T47D (cell line): ENCODE results near the gene GLIS1.
"Not testable (repeated sequence)": the region's sequence is repeated elsewhere in the genome, so short reads cannot be mapped to it uniquely, and the experiment has no call there.

ENCODE experiments used
- DNase-seq, 2 experiments: peaks; one replicate each; pipeline versions ENCODE4 v3.0.0 to v3.0.0-alpha.2; 2011 to 2012; ENCODE audit warnings: low read depth in 1 of 2, low spot score in 1 of 2
- JUND ChIP-seq: IDR thresholded peaks from 2 replicates; pipeline ENCODE4 v1.6.1; 2012; ENCODE audit warnings: low read depth
- in situ Hi-C: cut with HindIII; loops from 2 replicates; pipeline ENCODE4 v1.10.0; 2016; ENCODE audit warnings: low sequenced_read_pairs, low pct_unique_long_range_greater_than_20kb

Gene GLIS1

GRCh38 chr1:53563611-53564010 is 175.4 kb downstream of the GLIS1 start:
- no peak for TF ChIP-seq JUND
- DNase-seq = no peak
- in situ Hi-C loops = no loop called here

GRCh38 chr1:53562981-53563379 is 176.0 kb downstream of the GLIS1 start:
- no peak for TF ChIP-seq JUND
- in situ Hi-C loops = no loop called here
- DNase-seq = no peak

- no peak for DNase-seq
- in situ Hi-C loops = no loop called here
Measured at GRCh38 chr1:53562291-53562980, 176.5 kb downstream of the GLIS1 start.

GRCh38 chr1:53561503-53562105 is 177.4 kb downstream of the GLIS1 start:
- TF ChIP-seq JUND = no peak
- in situ Hi-C loops = no loop called here
- no peak for DNase-seq

More at GRCh38 chr1:53562291-53562980, 176.5 kb downstream of the GLIS1 start:
- TF ChIP-seq JUND = no peak

GRCh38 chr1:53560581-53561502 is 178.1 kb downstream of the GLIS1 start:
- no peak for TF ChIP-seq JUND
- DNase-seq = no peak
- in situ Hi-C loops = no loop called here

- in situ Hi-C loops = no loop called here
- no peak for DNase-seq
- TF ChIP-seq JUND = no peak
Measured at GRCh38 chr1:53559854-53560580, 178.9 kb downstream of the GLIS1 start.

GRCh38 chr1:53559391-53559815 is 179.6 kb downstream of the GLIS1 start:
- in situ Hi-C loops = no loop called here
- DNase-seq = no peak
- TF ChIP-seq JUND = no peak

- in situ Hi-C loops = no loop called here
- no peak for DNase-seq
- TF ChIP-seq JUND = no peak
Measured at GRCh38 chr1:53558739-53559315, 180.1 kb downstream of the GLIS1 start.

GRCh38 chr1:53557830-53558738 is 180.9 kb downstream of the GLIS1 start:
- no peak for DNase-seq
- in situ Hi-C loops = no loop called here
- TF ChIP-seq JUND = no peak

GRCh38 chr1:53557369-53557768 is 181.6 kb downstream of the GLIS1 start:
- DNase-seq = no peak
- in situ Hi-C loops = no loop called here
- no peak for TF ChIP-seq JUND

GRCh38 chr1:53556657-53557227 is 182.2 kb downstream of the GLIS1 start:
- DNase-seq = no peak
- in situ Hi-C loops = no loop called here
- no peak for TF ChIP-seq JUND

- in situ Hi-C loops, DNase-seq: not testable (repeated sequence)
Measured at GRCh38 chr1:53555620-53556326, 183.2 kb downstream of the GLIS1 start.
